HepG2 (cell line): Measurements from ENCODE around the gene ALLC. TPM values are rescaled to one million over a fixed set of nuclear protein-coding genes. Genes with fewer than 3 reads are reported as not detected.

Experiments used
- ATAC-seq: fragments of 200-7000 bp; cut with Tn5 transposase; 3 replicates; pipeline ENCODE4 v1.9.1; 2020; ENCODE audit warnings: mild to moderate bottlenecking, moderate library complexity
- BruUV-seq: library from RNA; stranded (reverse); fragments of 400-500 nt; replicated peaks from 2 replicates; lab custom pipeline; 2021; lab: Mats Ljungman, UMichigan
- CTCF ChIA-PET: fragments of 300-600 bp; formaldehyde crosslinking; extraction: SDS; loops from one replicate; lab custom pipeline; 2021; ENCODE audit warnings: low total read pairs, inconsistent platforms, low intra/inter-chr PET ratio; lab: Yijun Ruan, JAX
- POLR2A ChIA-PET: fragments of 350-600 bp; sonication (Branson Sonifier 250); formaldehyde crosslinking; loops from one replicate; lab custom pipeline; 2020; ENCODE audit warnings: antibody characterized with exemption, inconsistent platforms; lab: Yijun Ruan, JAX
- DNase-seq: peaks from one replicate; pipeline ENCODE4 v3.0.0-alpha.2; 2015; ENCODE audit warnings: low spot score
- FAIRE-seq: peaks from 3 replicates; lab custom pipeline; 2011; peaks lifted over from hg19 to GRCh38; lab: Jason Lieb, UNC
- H2AFZ ChIP-seq: one replicate; pipeline ENCODE4 v1.6.1; 2011; ENCODE audit warnings: low read length, inconsistent platforms
- H3K27ac ChIP-seq: fragments of 300-600 bp; 3 replicates; pipeline ENCODE4 v1.8.0; 2011; ENCODE audit warnings: mixed run types, mild to moderate bottlenecking, mixed read lengths, low read length, inconsistent platforms; ENCODE audit not compliant: insufficient read depth; ENCODE audit errors: extremely low read length
- H3K27me3 ChIP-seq, 2 experiments: fragments of 200-600 bp in 1 of 2; 2 replicates in 1 of 2; 3 replicates in 1 of 2; pipeline versions ENCODE4 v1.6.0 to v1.8.0; 2011; ENCODE audit warnings: low read length in 2 of 2, mild to moderate bottlenecking in 2 of 2, moderate library complexity in 2 of 2, inconsistent platforms in 1 of 2; ENCODE audit not compliant: insufficient read depth in 2 of 2, control insufficient read depth in 1 of 2
- H3K36me3 ChIP-seq, 2 experiments: fragments of 200-600 bp in 1 of 2; replicated peaks in 1 of 2; 2 replicates in 1 of 2; 3 replicates in 1 of 2; pipeline versions ENCODE4 v1.5.1 to v1.8.0; 2011; ENCODE audit warnings: low read length in 2 of 2, inconsistent platforms in 1 of 2; ENCODE audit not compliant: insufficient read depth in 2 of 2, control insufficient read depth in 1 of 2
- H3K4me1 ChIP-seq: 2 replicates; pipeline ENCODE4 v1.5.1; 2012; ENCODE audit warnings: low read length, inconsistent platforms; ENCODE audit not compliant: insufficient read depth
- H3K4me2 ChIP-seq: 2 replicates; pipeline ENCODE4 v1.6.0; 2011; ENCODE audit warnings: low read depth, low read length, inconsistent platforms
- H3K4me3 ChIP-seq, 3 experiments: fragments of 200-600 bp in 1 of 3; sonication (generic), shearing (Covaris generic) in 1 of 3; replicated peaks in 1 of 3; 2 replicates each; pipeline ENCODE4 v1.5.1; 2011 to 2016; ENCODE audit warnings: low read length in 3 of 3, inconsistent platforms in 2 of 3, low read depth in 2 of 3, mild to moderate bottlenecking in 2 of 3, control low read depth in 1 of 3, mixed read lengths in 1 of 3; ENCODE audit not compliant: insufficient read depth in 1 of 3
- H3K79me2 ChIP-seq: one replicate; pipeline ENCODE4 v1.6.1; 2011; ENCODE audit warnings: low read length, inconsistent platforms; ENCODE audit not compliant: insufficient read depth
- H3K9ac ChIP-seq: 2 replicates; pipeline ENCODE4 v1.6.0; 2011; ENCODE audit warnings: mild to moderate bottlenecking, low read depth, low read length, inconsistent platforms; ENCODE audit not compliant: insufficient read depth
- H3K9me3 ChIP-seq: 2 replicates; pipeline ENCODE4 v1.5.1; 2012; ENCODE audit warnings: mild to moderate bottlenecking, low read length
- H4K20me1 ChIP-seq: 2 replicates; pipeline ENCODE4 v1.6.0; 2011; ENCODE audit warnings: inconsistent platforms, mild to moderate bottlenecking, low read length, moderate library complexity; ENCODE audit not compliant: insufficient read depth
- CCDC6 ChIP-seq: sonication (generic); formaldehyde crosslinking; IDR thresholded peaks from 2 replicates; pipeline ENCODE4 v1.8.1; 2022; ENCODE audit warnings: mild to moderate bottlenecking, missing genetic modification reagents, moderate library complexity
- DNMT1 ChIP-seq: sonication (generic); formaldehyde crosslinking; IDR thresholded peaks from 2 replicates; pipeline ENCODE4 v1.5.1; 2020; ENCODE audit warnings: mild to moderate bottlenecking, missing genetic modification reagents
- KLF11 ChIP-seq: IDR thresholded peaks from 2 replicates; pipeline ENCODE4 v1.6.1; 2016; ENCODE audit warnings: missing compliant biosample characterization
- NFYC ChIP-seq: IDR thresholded peaks from 2 replicates; pipeline ENCODE4 v1.6.1; 2016; ENCODE audit warnings: missing genetic modification reagents, missing compliant biosample characterization
- PITX1 ChIP-seq: sonication (generic); formaldehyde crosslinking; IDR thresholded peaks from 2 replicates; pipeline ENCODE4 v1.5.1; 2020; ENCODE audit warnings: mild to moderate bottlenecking, missing genetic modification reagents
- ZNF205 ChIP-seq: IDR thresholded peaks from 2 replicates; pipeline ENCODE4 v1.6.1; 2018; ENCODE audit warnings: missing biosample characterization, missing genetic modification reagents
- ZNF660 ChIP-seq: sonication (generic); formaldehyde crosslinking; IDR thresholded peaks from 2 replicates; pipeline ENCODE4 v1.5.1; 2020; ENCODE audit warnings: mild to moderate bottlenecking, low read depth, missing genetic modification reagents, borderline replicate concordance
- WGBS: methylation state at CpG from one replicate; pipeline ENCODE4 v1.1.6; 2017; ENCODE audit warnings: low lambda C conversion rate; 5-methylcytosine and 5-hydroxymethylcytosine counted together
- in situ Hi-C: cut with HindIII; loops from 2 replicates; pipeline ENCODE4 v1.10.0; 2017; ENCODE audit warnings: low pct_unique_long_range_greater_than_20kb; ENCODE audit not compliant: extremely low pct_ligation_motif_present
- intact Hi-C: fragments of 100-400 bp; cut with micrococcal nuclease; formaldehyde crosslinking; loops from one replicate; pipeline ENCODE4 v1.10.0; 2022; ENCODE audit not compliant: unreplicated experiment
- polyA plus RNA-seq, 8 experiments: library from polyadenylated mRNA; depleted of rRNA in 3 of 8; stranded (reverse) in 7 of 8; unstranded in 1 of 8; fragments of >200 nt; fragmentation: Illumina TruSeq in 4 of 8; extraction: Trizol in 4 of 8; gene quantifications; 2 replicates each; pipeline versions ENCODE4 v1.2.1 to v1.2.3, GENCODE V29; 2011 to 2016; ENCODE audit warnings: low read depth in 4 of 8, missing spikeins in 1 of 8, mixed read lengths in 1 of 8; ENCODE audit not compliant: insufficient read depth in 1 of 8
- total RNA-seq, 5 experiments: library from RNA; depleted of rRNA; stranded (reverse); fragments of >200 nt; fragmentation: Illumina TruSeq; extraction: Trizol; gene quantifications; 2 replicates each; pipeline ENCODE4 v1.2.3, GENCODE V29; 2016; ENCODE audit warnings: low read depth in 1 of 5
- TF ChIP-seq, protein P1 (sequence below): sonication (generic); formaldehyde crosslinking; IDR thresholded peaks from 2 replicates; pipeline ENCODE4 v1.5.1; 2020; ENCODE audit warnings: missing genetic modification reagents, mild to moderate bottlenecking, borderline replicate concordance
- TF ChIP-seq, protein P2 (sequence below): sonication (generic); formaldehyde crosslinking; IDR thresholded peaks from 2 replicates; pipeline ENCODE4 v1.5.0; 2020; ENCODE audit warnings: missing genetic modification reagents, mild to moderate bottlenecking, borderline replicate concordance
- TF ChIP-seq, protein P3 (sequence below): sonication (generic); formaldehyde crosslinking; IDR thresholded peaks from 2 replicates; pipeline ENCODE4 v1.5.1; 2020; ENCODE audit warnings: mild to moderate bottlenecking, missing genetic modification reagents
- TF ChIP-seq, protein P4 (sequence below): sonication (generic); formaldehyde crosslinking; IDR thresholded peaks from 2 replicates; pipeline ENCODE4 v1.4.0; 2020; ENCODE audit warnings: missing genetic modification reagents
- TF ChIP-seq, protein P5 (sequence below): sonication (generic); formaldehyde crosslinking; IDR thresholded peaks from 2 replicates; pipeline ENCODE4 v1.8.1; 2023; ENCODE audit warnings: mild to moderate bottlenecking, moderate library complexity, missing genetic modification reagents

Gene ALLC
- total and polyA plus RNA-seq, 2 of the 13 experiments (the other 11 are each of a cell fraction or from before 2014, with no cell fraction given): 0.08 to 0.11 TPM

DNA sequence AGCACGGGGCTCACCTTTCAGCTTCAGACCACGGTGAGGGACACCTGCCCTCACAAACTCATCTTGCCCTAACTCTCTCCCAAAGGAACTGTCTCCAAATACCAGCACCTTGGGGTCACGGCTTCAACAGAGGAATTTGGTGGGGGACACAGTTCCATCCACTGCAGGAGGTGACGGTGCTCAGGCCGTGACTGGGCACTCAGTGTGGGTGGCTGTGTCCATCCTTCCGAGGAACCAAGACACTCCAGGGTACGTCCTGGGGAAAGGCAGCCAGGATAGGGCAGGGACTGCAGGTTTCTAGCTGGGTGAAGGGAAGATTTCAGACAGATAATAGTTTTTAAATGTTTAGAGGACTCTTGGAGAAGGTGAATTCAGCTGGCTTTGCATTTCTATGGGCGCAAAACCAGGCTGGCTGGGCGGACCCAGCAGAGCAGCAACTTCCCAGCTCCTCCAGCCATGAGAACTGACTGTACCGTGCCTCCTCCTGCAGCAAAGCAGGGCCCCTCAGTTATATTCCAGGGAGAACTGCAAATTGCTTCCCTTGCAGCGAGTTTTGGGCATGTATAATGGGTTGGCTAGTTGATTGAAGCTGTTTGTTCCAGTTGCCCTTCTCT, 23.9 kb upstream of the ALLC start:
- Histone ChIP-seq H2AFZ (no peak overlapping the region), H3K4me3 (no peak overlapping the region), H3K9ac (no peak overlapping the region), H4K20me1 (no peaks in the 10 kb centered on the region), H3K4me1 (no peaks in the 10 kb centered on the region), H3K4me2 (no peak overlapping the region), H3K27ac (no peak overlapping the region), H3K27me3 (peaks cover 3 to 42% of the 10 kb centered on the region in 2 experiments), H3K79me2 (no peaks in the 10 kb centered on the region), H3K36me3 (no peaks in the 10 kb centered on the region), H3K9me3 (no peaks in the 10 kb centered on the region)
- ATAC-seq (no peak), FAIRE-seq (no peak), DNase-seq (no peak)
- WGBS: 65% methylated on average over 11 of the region's 11 CpGs
- ChIA-PET POLR2A (no interaction called here), CTCF (no interaction called here)
- TF ChIP-seq ZNF205 (CRISPR knock-in tag) (no peak), NFYC (no peak), DNMT1 (CRISPR knock-in tag) (no peak), CCDC6 (CRISPR knock-in tag) (no peak), ZNF660 (CRISPR knock-in tag) (no peak), KLF11 (CRISPR knock-in tag) (no peak), PITX1 (no peak)
- TF ChIP-seq, protein P1, sequence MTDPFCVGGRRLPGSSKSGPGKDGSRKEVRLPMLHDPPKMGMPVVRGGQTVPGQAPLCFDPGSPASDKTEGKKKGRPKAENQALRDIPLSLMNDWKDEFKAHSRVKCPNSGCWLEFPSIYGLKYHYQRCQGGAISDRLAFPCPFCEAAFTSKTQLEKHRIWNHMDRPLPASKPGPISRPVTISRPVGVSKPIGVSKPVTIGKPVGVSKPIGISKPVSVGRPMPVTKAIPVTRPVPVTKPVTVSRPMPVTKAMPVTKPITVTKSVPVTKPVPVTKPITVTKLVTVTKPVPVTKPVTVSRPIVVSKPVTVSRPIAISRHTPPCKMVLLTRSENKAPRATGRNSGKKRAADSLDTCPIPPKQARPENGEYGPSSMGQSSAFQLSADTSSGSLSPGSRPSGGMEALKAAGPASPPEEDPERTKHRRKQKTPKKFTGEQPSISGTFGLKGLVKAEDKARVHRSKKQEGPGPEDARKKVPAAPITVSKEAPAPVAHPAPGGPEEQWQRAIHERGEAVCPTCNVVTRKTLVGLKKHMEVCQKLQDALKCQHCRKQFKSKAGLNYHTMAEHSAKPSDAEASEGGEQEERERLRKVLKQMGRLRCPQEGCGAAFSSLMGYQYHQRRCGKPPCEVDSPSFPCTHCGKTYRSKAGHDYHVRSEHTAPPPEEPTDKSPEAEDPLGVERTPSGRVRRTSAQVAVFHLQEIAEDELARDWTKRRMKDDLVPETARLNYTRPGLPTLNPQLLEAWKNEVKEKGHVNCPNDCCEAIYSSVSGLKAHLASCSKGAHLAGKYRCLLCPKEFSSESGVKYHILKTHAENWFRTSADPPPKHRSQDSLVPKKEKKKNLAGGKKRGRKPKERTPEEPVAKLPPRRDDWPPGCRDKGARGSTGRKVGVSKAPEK: no peak
- TF ChIP-seq, protein P2, sequence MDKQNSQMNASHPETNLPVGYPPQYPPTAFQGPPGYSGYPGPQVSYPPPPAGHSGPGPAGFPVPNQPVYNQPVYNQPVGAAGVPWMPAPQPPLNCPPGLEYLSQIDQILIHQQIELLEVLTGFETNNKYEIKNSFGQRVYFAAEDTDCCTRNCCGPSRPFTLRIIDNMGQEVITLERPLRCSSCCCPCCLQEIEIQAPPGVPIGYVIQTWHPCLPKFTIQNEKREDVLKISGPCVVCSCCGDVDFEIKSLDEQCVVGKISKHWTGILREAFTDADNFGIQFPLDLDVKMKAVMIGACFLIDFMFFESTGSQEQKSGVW: no peak
- TF ChIP-seq, protein P3, sequence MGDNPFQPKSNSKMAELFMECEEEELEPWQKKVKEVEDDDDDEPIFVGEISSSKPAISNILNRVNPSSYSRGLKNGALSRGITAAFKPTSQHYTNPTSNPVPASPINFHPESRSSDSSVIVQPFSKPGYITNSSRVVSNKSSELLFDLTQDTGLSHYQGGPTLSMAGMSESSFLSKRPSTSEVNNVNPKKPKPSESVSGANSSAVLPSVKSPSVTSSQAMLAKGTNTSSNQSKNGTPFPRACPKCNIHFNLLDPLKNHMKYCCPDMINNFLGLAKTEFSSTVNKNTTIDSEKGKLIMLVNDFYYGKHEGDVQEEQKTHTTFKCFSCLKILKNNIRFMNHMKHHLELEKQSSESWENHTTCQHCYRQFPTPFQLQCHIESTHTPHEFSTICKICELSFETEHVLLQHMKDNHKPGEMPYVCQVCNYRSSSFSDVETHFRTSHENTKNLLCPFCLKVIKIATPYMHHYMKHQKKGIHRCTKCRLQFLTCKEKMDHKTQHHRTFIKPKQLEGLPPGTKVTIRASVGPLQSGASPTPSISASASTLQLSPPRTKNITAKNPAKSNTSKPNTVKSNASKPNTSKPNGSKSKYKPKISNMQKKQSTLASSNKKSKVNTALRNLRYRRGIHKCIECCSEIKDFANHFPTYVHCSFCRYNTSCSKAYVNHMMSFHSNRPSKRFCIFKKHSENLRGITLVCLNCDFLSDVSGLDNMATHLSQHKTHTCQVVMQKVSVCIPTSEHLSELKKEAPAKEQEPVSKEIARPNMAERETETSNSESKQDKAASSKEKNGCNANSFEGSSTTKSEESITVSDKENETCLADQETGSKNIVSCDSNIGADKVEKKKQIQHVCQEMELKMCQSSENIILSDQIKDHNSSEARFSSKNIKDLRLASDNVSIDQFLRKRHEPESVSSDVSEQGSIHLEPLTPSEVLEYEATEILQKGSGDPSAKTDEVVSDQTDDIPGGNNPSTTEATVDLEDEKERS (CRISPR knock-in tag): no peak
- TF ChIP-seq, protein P4, sequence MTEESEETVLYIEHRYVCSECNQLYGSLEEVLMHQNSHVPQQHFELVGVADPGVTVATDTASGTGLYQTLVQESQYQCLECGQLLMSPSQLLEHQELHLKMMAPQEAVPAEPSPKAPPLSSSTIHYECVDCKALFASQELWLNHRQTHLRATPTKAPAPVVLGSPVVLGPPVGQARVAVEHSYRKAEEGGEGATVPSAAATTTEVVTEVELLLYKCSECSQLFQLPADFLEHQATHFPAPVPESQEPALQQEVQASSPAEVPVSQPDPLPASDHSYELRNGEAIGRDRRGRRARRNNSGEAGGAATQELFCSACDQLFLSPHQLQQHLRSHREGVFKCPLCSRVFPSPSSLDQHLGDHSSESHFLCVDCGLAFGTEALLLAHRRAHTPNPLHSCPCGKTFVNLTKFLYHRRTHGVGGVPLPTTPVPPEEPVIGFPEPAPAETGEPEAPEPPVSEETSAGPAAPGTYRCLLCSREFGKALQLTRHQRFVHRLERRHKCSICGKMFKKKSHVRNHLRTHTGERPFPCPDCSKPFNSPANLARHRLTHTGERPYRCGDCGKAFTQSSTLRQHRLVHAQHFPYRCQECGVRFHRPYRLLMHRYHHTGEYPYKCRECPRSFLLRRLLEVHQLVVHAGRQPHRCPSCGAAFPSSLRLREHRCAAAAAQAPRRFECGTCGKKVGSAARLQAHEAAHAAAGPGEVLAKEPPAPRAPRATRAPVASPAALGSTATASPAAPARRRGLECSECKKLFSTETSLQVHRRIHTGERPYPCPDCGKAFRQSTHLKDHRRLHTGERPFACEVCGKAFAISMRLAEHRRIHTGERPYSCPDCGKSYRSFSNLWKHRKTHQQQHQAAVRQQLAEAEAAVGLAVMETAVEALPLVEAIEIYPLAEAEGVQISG (CRISPR knock-in tag): no peak
- TF ChIP-seq, protein P5, sequence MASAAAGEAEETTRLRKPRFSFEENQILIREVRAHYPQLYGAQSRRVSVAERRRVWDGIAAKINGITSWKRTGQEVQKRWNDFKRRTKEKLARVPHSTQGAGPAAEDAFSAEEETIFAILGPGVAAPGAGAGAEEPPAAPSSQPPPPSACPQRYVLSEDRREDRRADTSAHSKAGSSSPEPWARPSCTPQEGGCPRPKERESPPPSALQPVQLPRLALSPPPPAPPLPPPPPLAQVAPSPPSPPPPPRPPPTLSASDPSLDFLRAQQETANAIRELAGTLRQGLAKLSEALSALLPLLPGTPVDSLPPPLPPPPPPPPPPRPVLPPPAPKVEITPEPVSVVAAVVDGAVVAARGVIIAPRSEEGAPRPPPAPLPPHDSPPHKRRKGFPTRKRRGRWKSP (CRISPR knock-in tag): no peak
- intact Hi-C loops: loop anchor here (5.0 kb wide), 1 partner anchor 947 kb away; no protein-coding TSS in a partner anchor
- BruUV-seq: no TSS peak
- in situ Hi-C loops: no loop called here
